SU-DHL-6 (cell line): Measurements from ENCODE around the gene CCDC136.

ENCODE experiments used
- H2AFZ ChIP-seq: fragments of 200-600 bp; sonication (generic); 2 replicates; pipeline ENCODE4 v1.6.1; 2014; ENCODE audit warnings: low read depth, mild to moderate bottlenecking, moderate library complexity, mixed read lengths, antibody characterized with exemption, low read length; ENCODE audit not compliant: severe bottlenecking
- H3F3A ChIP-seq: fragments of 200-600 bp; shearing (Covaris generic); 2 replicates; pipeline ENCODE4 v1.6.0; 2016; ENCODE audit warnings: antibody characterized with exemption, mild to moderate bottlenecking; ENCODE audit not compliant: insufficient read depth
- H3K27ac ChIP-seq: fragments of 200-600 bp; sonication (generic); 2 replicates; pipeline ENCODE4 v1.5.1; 2016; ENCODE audit warnings: low read depth, mild to moderate bottlenecking, low read length, moderate library complexity, mixed read lengths
- H3K27me3 ChIP-seq: fragments of 200-600 bp; sonication (generic), shearing (Covaris generic); 2 replicates; pipeline ENCODE4 v1.6.0; 2014; ENCODE audit warnings: mild to moderate bottlenecking, low read length
- H3K36me3 ChIP-seq: fragments of 200-600 bp; sonication (generic); 2 replicates; pipeline ENCODE4 v1.6.1; 2014; ENCODE audit warnings: mild to moderate bottlenecking, low read length, mixed read lengths
- H3K4me2 ChIP-seq: fragments of 300-600, 200-600 bp; shearing (Covaris generic), sonication (generic); 2 replicates; pipeline ENCODE4 v1.6.0; 2014; ENCODE audit warnings: low read length, low read depth, mild to moderate bottlenecking; ENCODE audit not compliant: poor library complexity, severe bottlenecking
- H3K4me3 ChIP-seq: fragments of 200-600 bp; sonication (generic); 2 replicates; pipeline ENCODE4 v1.5.1; 2014; ENCODE audit warnings: antibody characterized with exemption, low read length, mild to moderate bottlenecking, mixed read lengths; ENCODE audit not compliant: insufficient read depth, poor library complexity, severe bottlenecking
- H3K79me2 ChIP-seq: fragments of 200-600 bp; sonication (generic); 2 replicates; pipeline ENCODE4 v1.6.1; 2014; ENCODE audit warnings: mild to moderate bottlenecking, low read length, moderate library complexity; ENCODE audit not compliant: insufficient read depth
- H3K9ac ChIP-seq: fragments of 200-600 bp; sonication (generic); 2 replicates; pipeline ENCODE4 v1.7.0; 2014; ENCODE audit warnings: mild to moderate bottlenecking, low read length
- H3K9me2 ChIP-seq: fragments of 200-600 bp; sonication (generic); replicated peaks from 2 replicates; pipeline ENCODE4 v1.6.1; 2014; ENCODE audit warnings: low read length; ENCODE audit not compliant: insufficient read depth
- H3K9me3 ChIP-seq: fragments of 200-600 bp; sonication (generic); 2 replicates; pipeline ENCODE4 v1.6.1; 2014; ENCODE audit warnings: low read length, mixed read lengths; ENCODE audit not compliant: insufficient read depth
- H4K20me1 ChIP-seq: fragments of 200-600 bp; sonication (generic); 2 replicates; pipeline ENCODE4 v1.6.1; 2014; ENCODE audit warnings: low read depth, mild to moderate bottlenecking, antibody characterized with exemption, low read length, moderate library complexity, mixed read lengths
- EZH2phosphoT487 ChIP-seq: fragments of 200-600 bp; sonication (generic), shearing (Covaris generic); conservative IDR thresholded peaks from 2 replicates; pipeline ENCODE4 v1.6.1; 2018; ENCODE audit warnings: mild to moderate bottlenecking, antibody characterized with exemption, low read length, moderate library complexity, mixed read lengths
- TF ChIP-seq, protein P1 (sequence below): fragments of 200-600 bp; sonication (generic); IDR thresholded peaks from one replicate; pipeline ENCODE4 v1.5.1; 2017; ENCODE audit warnings: antibody characterized with exemption, mild to moderate bottlenecking, low read length, moderate library complexity; ENCODE audit not compliant: insufficient read depth, poor library complexity, severe bottlenecking

The CCDC136 gene

DNA sequence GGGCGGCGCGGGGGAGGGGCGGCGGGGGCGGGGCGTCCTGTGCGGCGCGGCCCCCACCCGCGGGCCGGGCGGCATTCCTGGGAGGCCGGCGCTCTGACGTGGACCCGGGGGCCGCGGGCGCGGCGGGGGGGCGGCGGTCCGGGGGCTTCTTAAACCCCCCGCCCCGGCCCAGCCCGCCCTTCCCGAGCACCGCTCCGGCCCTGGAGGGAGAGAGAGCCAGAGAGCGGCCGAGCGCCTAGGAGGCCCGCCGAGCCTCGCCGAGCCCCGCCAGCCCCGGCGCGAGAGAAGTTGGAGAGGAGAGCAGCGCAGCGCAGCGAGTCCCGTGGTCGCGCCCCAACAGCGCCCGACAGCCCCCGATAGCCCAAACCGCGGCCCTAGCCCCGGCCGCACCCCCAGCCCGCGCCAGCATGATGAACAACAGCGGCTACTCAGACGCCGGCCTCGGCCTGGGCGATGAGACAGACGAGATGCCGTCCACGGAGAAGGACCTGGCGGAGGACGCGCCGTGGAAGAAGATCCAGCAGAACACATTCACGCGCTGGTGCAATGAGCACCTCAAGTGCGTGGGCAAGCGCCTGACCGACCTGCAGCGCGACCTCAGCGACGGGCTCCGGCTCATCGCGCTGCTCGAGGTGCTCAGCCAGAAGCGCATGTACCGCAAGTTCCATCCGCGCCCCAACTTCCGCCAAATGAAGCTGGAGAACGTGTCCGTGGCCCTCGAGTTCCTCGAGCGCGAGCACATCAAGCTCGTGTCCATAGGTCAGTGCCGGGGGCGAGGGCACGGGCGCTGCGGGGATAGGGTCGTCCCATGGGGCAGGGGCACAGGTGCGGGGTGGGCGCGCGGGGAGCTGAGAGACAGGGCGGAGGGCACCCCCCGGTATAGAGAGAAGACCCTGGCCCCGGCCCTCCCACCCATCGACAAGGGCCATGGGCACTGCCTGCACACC lies 38.7 kb downstream of the CCDC136 start, which contains the start of gene FLNC:
FLNC (plus strand) TSS at position 176 of the 947 bp plus-strand sequence; CDS start at position 408, 232 bp downstream.
- no peak for TF ChIP-seq EZH2phosphoT487
- TF ChIP-seq, protein P1, sequence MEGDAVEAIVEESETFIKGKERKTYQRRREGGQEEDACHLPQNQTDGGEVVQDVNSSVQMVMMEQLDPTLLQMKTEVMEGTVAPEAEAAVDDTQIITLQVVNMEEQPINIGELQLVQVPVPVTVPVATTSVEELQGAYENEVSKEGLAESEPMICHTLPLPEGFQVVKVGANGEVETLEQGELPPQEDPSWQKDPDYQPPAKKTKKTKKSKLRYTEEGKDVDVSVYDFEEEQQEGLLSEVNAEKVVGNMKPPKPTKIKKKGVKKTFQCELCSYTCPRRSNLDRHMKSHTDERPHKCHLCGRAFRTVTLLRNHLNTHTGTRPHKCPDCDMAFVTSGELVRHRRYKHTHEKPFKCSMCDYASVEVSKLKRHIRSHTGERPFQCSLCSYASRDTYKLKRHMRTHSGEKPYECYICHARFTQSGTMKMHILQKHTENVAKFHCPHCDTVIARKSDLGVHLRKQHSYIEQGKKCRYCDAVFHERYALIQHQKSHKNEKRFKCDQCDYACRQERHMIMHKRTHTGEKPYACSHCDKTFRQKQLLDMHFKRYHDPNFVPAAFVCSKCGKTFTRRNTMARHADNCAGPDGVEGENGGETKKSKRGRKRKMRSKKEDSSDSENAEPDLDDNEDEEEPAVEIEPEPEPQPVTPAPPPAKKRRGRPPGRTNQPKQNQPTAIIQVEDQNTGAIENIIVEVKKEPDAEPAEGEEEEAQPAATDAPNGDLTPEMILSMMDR = no peak
- H3F3A ChIP-seq = no peaks in the 10 kb centered on the region
- H3K9ac ChIP-seq = no peak within 1 kb of the TSS
- H3K27ac ChIP-seq = no peak within 1 kb of the TSS
- no peak within 1 kb of the TSS for H3K4me2 ChIP-seq
- H2AFZ ChIP-seq = no peak within 1 kb of the TSS
- no peaks in the 10 kb centered on the region for H3K27me3 ChIP-seq
- H4K20me1 ChIP-seq = no peaks in the 10 kb centered on the region
- no peak within 1 kb of the TSS for H3K4me3 ChIP-seq
- H3K9me3 ChIP-seq = no peaks in the 10 kb centered on the region
- no peaks in the 10 kb centered on the region for H3K79me2 ChIP-seq
- H3K9me2 ChIP-seq = no peaks in the 10 kb centered on the region
- H3K36me3 ChIP-seq = no peaks in the 10 kb centered on the region

DNA sequence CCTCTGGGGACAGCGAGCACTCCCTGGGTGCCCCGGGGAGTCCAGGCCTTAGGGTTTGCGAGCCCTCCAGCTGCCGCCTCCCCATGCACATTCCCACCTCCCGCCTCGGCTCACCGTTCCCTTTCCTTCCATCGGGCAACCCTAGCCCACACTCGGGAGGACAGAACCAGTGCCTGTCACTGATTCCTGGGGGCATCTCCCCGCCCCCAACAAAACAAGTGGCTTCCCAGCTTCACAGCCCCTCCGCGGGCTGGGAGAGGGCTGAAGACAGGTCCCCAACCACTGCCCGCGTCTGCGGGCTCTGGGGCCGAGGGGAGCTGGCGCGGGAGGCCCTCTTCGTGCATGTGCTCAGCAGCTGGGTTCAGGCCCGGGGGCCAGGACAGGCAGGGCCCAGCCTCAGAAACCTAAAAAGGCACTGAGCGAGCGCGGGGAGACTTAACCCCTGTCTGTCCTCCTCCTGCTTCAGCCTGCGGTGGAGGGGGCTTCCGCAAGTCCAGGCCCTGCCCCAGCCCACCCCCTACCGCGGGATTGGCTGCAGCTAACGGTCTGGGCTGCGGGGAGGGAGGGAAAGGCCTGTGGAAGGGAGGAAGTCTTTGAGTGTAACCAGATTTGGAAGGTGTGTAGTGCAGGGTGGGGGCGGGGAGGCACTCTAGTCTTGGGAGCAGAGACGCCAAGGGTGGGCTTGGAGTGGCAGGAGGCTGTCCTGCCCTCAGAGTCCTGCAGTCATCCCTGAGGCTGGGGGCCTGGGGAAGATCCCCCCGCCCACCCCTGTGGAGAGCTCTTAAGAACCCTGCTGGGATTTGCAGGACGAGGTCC lies 39.6 kb downstream of the CCDC136 start:
- no peak overlapping the region for H2AFZ ChIP-seq

DNA sequence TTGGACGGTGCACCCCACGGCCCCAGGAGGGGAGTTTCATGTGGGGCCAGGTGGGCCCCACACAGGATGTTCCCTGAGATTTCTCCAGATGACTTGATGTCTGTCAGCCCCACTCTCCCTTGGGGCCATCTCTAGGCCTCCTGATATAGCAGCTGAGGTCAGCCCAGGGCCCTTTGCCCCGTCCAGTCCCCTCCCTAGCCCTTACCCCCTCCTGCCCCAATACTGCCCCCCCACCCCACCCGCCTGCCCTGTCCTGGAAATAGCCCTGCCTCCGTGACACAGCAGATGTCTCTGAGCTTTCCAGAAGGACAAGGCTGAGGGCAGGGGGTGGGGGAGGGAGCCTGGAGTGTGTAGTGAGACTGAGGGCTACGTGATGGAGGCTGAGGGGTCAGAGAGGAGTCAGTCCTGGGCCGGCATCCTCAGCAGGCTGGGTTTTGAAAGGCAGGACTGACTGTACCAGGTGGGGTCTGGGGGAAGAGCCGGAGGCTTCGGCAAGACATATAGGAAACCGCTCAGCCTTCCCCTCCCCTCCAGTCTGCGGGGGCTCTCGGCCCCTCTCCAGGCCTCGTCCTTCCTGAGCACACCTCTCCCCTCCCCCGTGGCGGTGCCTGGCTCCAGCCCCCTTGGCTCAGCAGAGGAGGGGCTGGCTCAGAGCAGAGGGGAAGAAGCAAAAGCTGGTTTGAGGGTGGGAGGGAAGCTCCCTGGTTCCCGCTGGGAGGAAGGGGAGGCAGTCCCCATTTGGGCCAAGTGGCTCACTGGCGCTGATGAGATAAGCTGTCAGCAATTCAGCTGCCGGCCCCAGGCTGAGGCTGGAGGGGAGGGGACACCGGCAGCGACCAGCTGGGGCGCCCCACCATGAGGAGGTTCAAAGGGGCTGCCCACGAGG lies 40.5 kb downstream of the CCDC136 start:
- TF ChIP-seq, protein P1 = no peak
- no peak for TF ChIP-seq EZH2phosphoT487
- Histone ChIP-seq H4K20me1 (no peaks in the 10 kb centered on the region), H3K27ac (no peak overlapping the region), H3K9me3 (no peaks in the 10 kb centered on the region), H2AFZ (no peak overlapping the region), H3K79me2 (no peaks in the 10 kb centered on the region), H3K27me3 (no peaks in the 10 kb centered on the region), H3K4me2 (no peak overlapping the region), H3F3A (no peaks in the 10 kb centered on the region), H3K9me2 (no peaks in the 10 kb centered on the region), H3K4me3 (no peak overlapping the region), H3K9ac (no peak overlapping the region), H3K36me3 (no peaks in the 10 kb centered on the region)

More for the DNA sequence above, 39.6 kb downstream of the CCDC136 start:
- H3K4me3 ChIP-seq = no peak overlapping the region
- H3K9ac ChIP-seq = no peak overlapping the region
- no peak overlapping the region for H3K27ac ChIP-seq
- H3K9me2 ChIP-seq = no peaks in the 10 kb centered on the region
- no peaks in the 10 kb centered on the region for H3K9me3 ChIP-seq
- no peak overlapping the region for H3K4me2 ChIP-seq
- no peaks in the 10 kb centered on the region for H3K79me2 ChIP-seq
- no peaks in the 10 kb centered on the region for H3K36me3 ChIP-seq
- no peak for TF ChIP-seq EZH2phosphoT487
- TF ChIP-seq, protein P1 = no peak
- H4K20me1 ChIP-seq = no peaks in the 10 kb centered on the region
- no peaks in the 10 kb centered on the region for H3F3A ChIP-seq
- H3K27me3 ChIP-seq = no peaks in the 10 kb centered on the region
